Measurements from ENCODE around the gene SORBS1. TPM values are rescaled to one million over a fixed set of nuclear protein-coding genes. Genes with fewer than 3 reads are reported as not detected.

SORBS1 gene
- total and polyA plus RNA-seq, 2 of the 13 experiments (the other 11 are each of a cell fraction or from before 2014, with no cell fraction given) = 16.8 to 39.8 TPM

- in situ Hi-C loops (cut with HindIII; ENCODE audit: extremely low pct_ligation_motif_present, low pct_unique_long_range_greater_than_20kb) = no loop called here
Measured at GRCh38 chr10:95281206-95281605, 280.0 kb downstream of the SORBS1 start.

More at GRCh38 chr10:95281206-95281605, 280.0 kb downstream of the SORBS1 start:
- Histone ChIP-seq H3K9me3 (ENCODE audit: low read length) (no peaks in the 10 kb centered on the region), H3K79me2 (ENCODE audit: insufficient read depth, low read length) (peaks cover 99% of the 10 kb centered on the region), H3K4me2 (ENCODE audit: low read depth, low read length) (peak overlapping the region; percentile 44), H3K27me3 (ENCODE audit: control insufficient read depth in 1 of 2, insufficient read depth in 2 of 2, low read length in 2 of 2) (no peaks in the 10 kb centered on the region), H3K36me3 (replicated peaks in 1 of 2; ENCODE audit: control insufficient read depth in 1 of 2, insufficient read depth in 2 of 2, low read length in 2 of 2) (peaks cover 2 to 3% of the 10 kb centered on the region in 2 experiments; a peak in 2 of 5 replicates), H3K27ac (ENCODE audit: extremely low read length, insufficient read depth, low read length) (peak overlapping the region; percentile 68), H4K20me1 (ENCODE audit: insufficient read depth, low read length) (peaks cover 11% of the 10 kb centered on the region; the same call in 1 of the 2 replicates), H3K4me3 (replicated peaks in 1 of 3; ENCODE audit: insufficient read depth in 1 of 3, low read depth in 2 of 3, low read length in 3 of 3) (no peak overlapping the region), H2AFZ (ENCODE audit: low read length) (no peak overlapping the region), H3K9ac (ENCODE audit: insufficient read depth, low read depth, low read length) (0 out of 2 replicates have a peak overlapping the region, but pooled peaks have one; percentile 8), H3K4me1 (ENCODE audit: insufficient read depth, low read length) (peaks cover 100% of the 10 kb centered on the region)
- intact Hi-C loops (cut with micrococcal nuclease; ENCODE audit: unreplicated experiment) = no loop called here
- DNase-seq (ENCODE audit: low spot score) (no peak), FAIRE-seq (no peak), ATAC-seq (no peak)
- WGBS (ENCODE audit: low lambda C conversion rate) = 85% methylated on average over 2 of the region's 2 CpGs
- ChIA-PET POLR2A (interaction anchor here (0.9 to 5.9 kb wide), 2 partner anchors 8 to 66 kb away, joined by 3 to 41 read pairs; partner anchors contain the start of gene PDLIM1), CTCF (ENCODE audit: low intra/inter-chr PET ratio, low total read pairs) (no interaction called here)
- no TSS peak for BruUV-seq (replicated peaks)
- TF ChIP-seq ZBTB14 (CRISPR knock-in tag; IDR thresholded peaks at IDR 0.05) (no peak), KLF12 (CRISPR knock-in tag; IDR thresholded peaks at IDR 0.05; ENCODE audit: borderline replicate concordance) (no peak), NFE2 (CRISPR knock-in tag; IDR thresholded peaks at IDR 0.05) (no peak), ZNF484 (CRISPR knock-in tag; IDR thresholded peaks at IDR 0.05; ENCODE audit: borderline replicate concordance, low read depth) (no peak), JUN (CRISPR knock-in tag; IDR thresholded peaks at IDR 0.05) (no peak), NFAT5 (CRISPR knock-in tag; IDR thresholded peaks at IDR 0.05) (no peak), ZNF766 (CRISPR knock-in tag; IDR thresholded peaks at IDR 0.05; ENCODE audit: borderline replicate concordance) (no peak), GFI1 (CRISPR knock-in tag; IDR thresholded peaks at IDR 0.05; ENCODE audit: borderline replicate concordance) (no peak), SRSF1 (optimal IDR thresholded peaks at IDR 0.05; ENCODE audit: low read depth, low read length) (no peak), E2F5 (CRISPR knock-in tag; conservative IDR thresholded peaks at IDR 0.05) (no peak), SNAPC2 (CRISPR knock-in tag; IDR thresholded peaks at IDR 0.05) (no peak), ZFP82 (CRISPR knock-in tag; IDR thresholded peaks at IDR 0.05; ENCODE audit: borderline replicate concordance) (no peak), RFX3 (CRISPR knock-in tag; IDR thresholded peaks at IDR 0.05) (no peak)
